ENCODE measurements around the gene IL17RD. TPM values are rescaled to one million over a fixed set of nuclear protein-coding genes. Genes with fewer than 3 reads are reported as not detected.
A peak's percentile ranks its signal among the peaks of the same experiment; 100 is the strongest.

IL17RD gene
- total RNA-seq, 1 donor from 2014 or later: 26.1 TPM

GRCh38 chr3:57043518-57043917 is 121.6 kb downstream of the IL17RD start:
- H3K27me3 ChIP-seq: no peaks in the 10 kb centered on the region
- no peaks in the 10 kb centered on the region for H3K27me3 Mint-ChIP-seq (ENCODE audit: insufficient read depth, low read depth)
- H3K4me1 Mint-ChIP-seq: peaks cover 2% of the 10 kb centered on the region
- no peak overlapping the region for H3K27ac Mint-ChIP-seq
- TF ChIP-seq EZH2 (IDR thresholded peaks at IDR 0.05): no peak
- TF ChIP-seq CTCF (IDR thresholded peaks at IDR 0.05): no peak
- no peak for TF ChIP-seq EZH2phosphoT487 (IDR thresholded peaks at IDR 0.05)
- no peaks in the 10 kb centered on the region for H4K20me1 ChIP-seq (ENCODE audit: low read depth)
- peaks cover 1% of the 10 kb centered on the region for H3K36me3 Mint-ChIP-seq
- no peak overlapping the region for H2AFZ ChIP-seq (replicated peaks)
- no peaks in the 10 kb centered on the region for H3K79me2 ChIP-seq (ENCODE audit: low read depth)
- H3K9me3 ChIP-seq (ENCODE audit: low read depth): no peaks in the 10 kb centered on the region
- H3K4me3 Mint-ChIP-seq: no peak overlapping the region
- no peak overlapping the region for H3K4me2 ChIP-seq
- no peaks in the 10 kb centered on the region for H3F3A ChIP-seq (ENCODE audit: low read depth)
- H3K36me3 ChIP-seq: no peaks in the 10 kb centered on the region
- no peaks in the 10 kb centered on the region for H3K4me1 ChIP-seq
- H3K4me3 ChIP-seq: no peak overlapping the region
- no peaks in the 10 kb centered on the region for H3K9me3 Mint-ChIP-seq
- no peak overlapping the region for H3K9ac ChIP-seq
- H3K27ac ChIP-seq: no peak overlapping the region
- no peak for DNase-seq (ENCODE audit: low spot score)

- Histone ChIP-seq H3K9ac (no peak overlapping the region), H3K4me1 (no peaks in the 10 kb centered on the region), H3K36me3 (no peaks in the 10 kb centered on the region), H3K27ac (no peak overlapping the region), H3K4me3 (no peak overlapping the region), H3F3A (ENCODE audit: low read depth) (no peaks in the 10 kb centered on the region), H3K4me2 (no peak overlapping the region), H3K27me3 (no peaks in the 10 kb centered on the region), H3K9me3 (ENCODE audit: low read depth) (no peaks in the 10 kb centered on the region), H2AFZ (replicated peaks) (no peak overlapping the region), H3K79me2 (ENCODE audit: low read depth) (no peaks in the 10 kb centered on the region), H4K20me1 (ENCODE audit: low read depth) (no peaks in the 10 kb centered on the region)
- TF ChIP-seq CTCF (IDR thresholded peaks at IDR 0.05) (no peak), EZH2 (IDR thresholded peaks at IDR 0.05) (no peak), EZH2phosphoT487 (IDR thresholded peaks at IDR 0.05) (no peak)
- Mint-ChIP-seq H3K27me3 (ENCODE audit: insufficient read depth, low read depth) (no peaks in the 10 kb centered on the region), H3K36me3 (peaks cover 1% of the 10 kb centered on the region), H3K27ac (peak overlapping the region; percentile 69), H3K4me3 (no peak overlapping the region), H3K9me3 (no peaks in the 10 kb centered on the region), H3K4me1 (no peaks in the 10 kb centered on the region)
- DNase-seq (ENCODE audit: low spot score): no peak
These were observed 123.5 kb downstream of the IL17RD start for GRCh38 chr3:57041674-57042073.

Other genes with a start within 250 kb of the IL17RD start
- 0.12 and 0.17 TPM in 2 replicates for gene SPATA12, start 104.7 kb downstream of the IL17RD start, total RNA-seq (ENCODE audit: low replicate concordance)
- gene HESX1, start 34.6 kb upstream of the IL17RD start, total RNA-seq (ENCODE audit: low replicate concordance): 42.1 and 50.6 TPM in 2 replicates
- gene APPL1, start 62.4 kb upstream of the IL17RD start, total RNA-seq (ENCODE audit: low replicate concordance): 29.0 and 42.3 TPM in 2 replicates
- gene ASB14, start 127.3 kb upstream of the IL17RD start, total RNA-seq (ENCODE audit: low replicate concordance): not detected in 2 replicates